Measurements from ENCODE around the gene ORC2.
"Not testable (repeated sequence)": the region's sequence is repeated elsewhere in the genome, so short reads cannot be mapped to it uniquely, and the experiment has no call there.

ORC2 gene

DNA sequence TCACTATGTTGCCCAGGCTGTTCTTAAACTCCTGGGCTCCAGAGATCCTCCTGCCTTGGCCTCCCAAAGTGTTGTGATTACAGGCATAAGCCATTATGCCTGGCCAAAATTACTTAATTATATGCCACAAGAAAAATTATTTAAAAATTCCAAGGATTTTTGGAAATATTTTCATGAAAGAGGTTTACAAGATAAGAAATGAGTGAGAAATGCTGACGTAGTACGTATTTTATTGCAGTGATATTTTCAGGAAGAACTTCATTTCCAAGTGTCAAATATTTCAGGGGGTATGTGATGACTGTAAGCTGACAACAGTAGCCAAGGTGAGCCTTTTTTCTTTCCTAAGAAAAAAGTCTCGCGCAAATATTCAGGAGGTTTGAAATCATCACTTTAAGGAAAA, 53.5 kb downstream of the ORC2 start:
- TF ChIP-seq CTCF (IDR thresholded peaks at IDR 0.05; ENCODE audit: low read depth, low read length, missing control alignments): no peak
- H3K4me3 ChIP-seq (ENCODE audit: low read depth, low read length): no peak overlapping the region
- DNase-seq (ENCODE audit: low read depth): no peak

DNA sequence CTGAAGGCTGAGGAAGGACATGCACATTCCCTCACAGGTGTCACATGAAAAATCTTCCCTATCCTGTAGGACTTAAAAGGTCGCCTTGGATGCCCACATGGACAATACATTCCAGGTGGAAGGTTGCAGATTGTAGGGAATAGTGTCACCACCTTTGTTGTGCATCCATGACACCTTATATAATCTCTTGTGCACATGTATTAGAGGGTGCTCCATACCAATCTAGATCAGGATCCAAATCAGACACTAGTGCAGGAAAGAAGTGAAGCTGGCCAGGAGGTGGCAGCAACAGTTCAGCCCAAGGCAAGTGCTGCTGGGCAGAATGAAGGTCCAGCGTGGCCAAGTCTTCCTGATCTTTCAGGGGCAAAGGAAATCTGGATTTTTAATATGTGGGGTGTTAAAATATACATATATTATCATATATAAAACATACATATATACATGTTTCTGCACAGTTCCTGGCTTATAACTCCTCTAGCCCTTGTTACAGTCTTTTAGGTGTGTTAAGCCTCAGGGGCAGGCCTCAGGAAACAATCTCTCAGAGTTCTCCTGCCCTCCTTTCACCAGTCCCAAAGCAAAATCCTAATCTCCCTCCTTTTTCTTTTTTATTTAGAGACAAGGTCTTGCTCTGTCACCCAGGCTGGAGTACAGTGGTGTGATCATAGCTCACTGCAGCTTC, 57.7 kb downstream of the ORC2 start:
- TF ChIP-seq CTCF (IDR thresholded peaks at IDR 0.05; ENCODE audit: low read depth, low read length, missing control alignments): peak; percentile 65
- H3K4me3 ChIP-seq (ENCODE audit: low read depth, low read length): no peak overlapping the region
- DNase-seq (ENCODE audit: low read depth): no peak

DNA sequence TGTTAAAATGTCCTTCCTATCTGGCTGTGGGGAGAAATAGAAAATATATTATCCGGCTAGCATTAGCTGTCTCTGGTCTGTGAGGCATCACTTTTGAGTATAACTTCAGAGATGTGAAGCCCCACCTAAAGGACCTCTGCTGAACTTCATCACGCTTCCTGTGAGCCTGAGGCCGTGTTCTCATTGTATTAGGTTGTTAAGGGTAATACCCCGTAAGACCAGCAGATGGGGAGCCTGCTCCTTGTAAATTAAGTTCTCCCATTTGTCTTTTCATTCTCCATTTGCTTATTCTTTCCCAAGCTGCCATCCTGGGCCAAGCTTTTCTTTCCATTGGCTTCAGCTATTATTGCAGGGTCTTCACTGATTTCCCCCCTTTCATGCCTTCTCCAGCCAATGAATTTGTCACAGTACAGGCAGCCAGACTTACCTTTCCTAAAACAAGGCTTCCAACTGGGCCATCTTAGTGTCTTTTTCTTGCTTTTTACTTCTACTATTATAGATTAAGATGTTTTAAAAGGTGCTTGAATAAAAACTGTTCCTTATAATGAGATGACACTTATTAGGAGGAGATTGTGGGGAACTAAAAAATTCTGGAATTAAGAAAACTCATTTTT, 61.9 kb downstream of the ORC2 start:
- DNase-seq (ENCODE audit: low read depth): peak; percentile 77
- TF ChIP-seq CTCF (IDR thresholded peaks at IDR 0.05; ENCODE audit: low read depth, low read length, missing control alignments): peak; percentile 84
- no peak overlapping the region for H3K4me3 ChIP-seq (ENCODE audit: low read depth, low read length)

GRCh38 chr2:200899482-200899881, 64.0 kb downstream of the ORC2 start:
- no peak for DNase-seq (ENCODE audit: low read depth)
- TF ChIP-seq CTCF (IDR thresholded peaks at IDR 0.05; ENCODE audit: low read depth, low read length, missing control alignments): no peak
- H3K4me3 ChIP-seq (ENCODE audit: low read depth, low read length): no peak overlapping the region

DNA sequence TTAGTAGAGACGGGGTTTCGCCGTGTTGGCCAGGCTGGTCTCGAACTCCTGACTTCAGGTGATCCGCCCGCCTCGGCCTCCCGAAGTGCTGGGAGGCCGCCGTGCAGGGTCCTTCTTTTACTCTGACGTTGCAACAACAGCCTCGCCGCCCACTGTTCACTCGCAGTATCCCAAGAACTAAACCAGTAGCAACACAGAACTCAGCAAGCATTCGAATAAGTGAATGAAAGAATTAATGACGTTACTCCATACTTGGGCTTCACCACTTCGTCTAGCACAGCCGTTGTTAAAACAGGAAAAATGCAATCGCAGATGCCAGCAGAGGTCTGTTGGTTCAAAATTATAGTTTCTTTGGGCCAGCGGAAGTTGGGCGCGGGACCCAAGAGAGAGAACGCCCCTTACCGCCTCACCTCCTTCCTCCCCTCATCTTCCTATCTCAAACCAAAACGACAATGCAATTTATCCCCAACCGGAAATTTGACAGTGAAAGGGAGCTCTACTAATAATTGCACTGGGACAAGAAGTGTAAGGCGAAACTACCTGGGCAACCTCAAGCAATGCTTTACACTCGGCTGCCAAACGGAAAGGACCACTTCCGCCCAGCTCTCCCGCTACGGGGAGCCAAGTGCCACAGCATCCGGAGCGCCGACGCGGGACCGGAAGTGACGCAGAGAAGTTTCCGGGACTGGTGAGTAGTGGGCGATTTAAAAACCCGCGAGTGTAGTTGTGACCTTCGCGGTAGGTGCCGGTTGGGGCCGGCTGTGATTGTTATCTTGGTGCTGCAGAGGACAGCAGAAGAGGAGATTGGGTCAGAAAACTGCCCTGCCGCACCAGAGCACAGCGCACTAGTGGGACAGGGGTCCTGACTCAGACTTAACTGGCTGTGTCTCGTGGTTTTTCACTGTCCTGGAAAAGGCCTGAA, 74.5 kb downstream of the ORC2 start, which contains the start of the genes NIF3L1 and PPIL3:
Gene NIF3L1, plus strand, starts transcription at position 668 of the 922 bp plus-strand sequence. CDS start 2,573 bp downstream, outside the sequence.
Gene PPIL3, minus strand, starts transcription at position 374 of the 922 bp plus-strand sequence. CDS start 1,462 bp downstream, outside the sequence.
- H3K4me3 ChIP-seq (ENCODE audit: low read depth, low read length): peak within 1 kb of the TSS; percentile 87
- peak; percentile 98 for DNase-seq (ENCODE audit: low read depth)
- TF ChIP-seq CTCF (IDR thresholded peaks at IDR 0.05; ENCODE audit: low read depth, low read length, missing control alignments): no peak

DNA sequence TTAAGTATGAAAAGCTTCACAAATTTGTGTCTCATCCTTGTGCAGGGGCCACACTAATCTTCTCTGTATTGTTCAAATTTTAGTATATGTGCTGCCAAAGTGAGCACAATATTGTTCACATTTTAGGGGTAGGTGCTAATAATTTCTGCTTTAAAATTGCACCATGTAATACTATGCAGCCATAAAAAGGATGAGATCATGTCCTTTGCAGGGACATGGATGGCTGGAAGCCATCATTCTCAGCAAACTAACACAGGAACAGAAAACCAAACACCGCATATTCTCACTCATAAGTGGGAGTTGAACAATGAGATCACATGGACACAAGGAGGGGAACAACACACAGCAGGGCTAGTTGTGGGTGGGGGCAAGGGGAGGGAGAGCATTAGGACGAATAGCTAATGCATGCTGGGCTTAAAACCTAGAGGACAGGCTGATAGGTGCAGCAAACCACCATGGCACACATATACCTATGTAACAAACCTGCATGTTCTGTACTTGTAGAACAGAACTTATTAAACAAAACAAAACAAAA, 81.7 kb downstream of the ORC2 start:
- not testable (repeated sequence) for H3K4me3 ChIP-seq (ENCODE audit: low read depth, low read length); DNase-seq (ENCODE audit: low read depth)

All from GM12864 (cell line).